ENCODE results near the gene CYP17A1.
A peak's percentile ranks its signal among the peaks of the same experiment; 100 is the strongest.

Gene CYP17A1

GRCh38 chr10:102802920-102803534, 34.2 kb downstream of the CYP17A1 start:
- peak; percentile 79 to 85 for ATAC-seq

- no peak for ATAC-seq
Measured at GRCh38 chr10:102801978-102802377, 35.2 kb downstream of the CYP17A1 start.

GRCh38 chr10:102801496-102801895, 35.7 kb downstream of the CYP17A1 start:
- ATAC-seq: no peak

GRCh38 chr10:102800611-102801335, 36.4 kb downstream of the CYP17A1 start:
- ATAC-seq: no peak

- no peak for ATAC-seq
Measured at GRCh38 chr10:102799691-102800471, 37.3 kb downstream of the CYP17A1 start.

- peak; percentile 93 to 97 for ATAC-seq
Measured at GRCh38 chr10:102796407-102797176, 40.6 kb downstream of the CYP17A1 start.

GRCh38 chr10:102795453-102796406, 41.5 kb downstream of the CYP17A1 start:
- no peak for ATAC-seq

GRCh38 chr10:102791754-102792395, 45.3 kb downstream of the CYP17A1 start:
- ATAC-seq: no peak

- ATAC-seq: no peak
Measured at GRCh38 chr10:102785818-102786217, 51.4 kb downstream of the CYP17A1 start.

- ATAC-seq: no peak
Measured at GRCh38 chr10:102783568-102783967, 53.6 kb downstream of the CYP17A1 start.

GRCh38 chr10:102782673-102783551, 54.3 kb downstream of the CYP17A1 start:
- no peak for ATAC-seq

GRCh38 chr10:102781921-102782557, 55.2 kb downstream of the CYP17A1 start:
- no peak for ATAC-seq

- no peak for ATAC-seq
Measured at GRCh38 chr10:102781090-102781920, 55.9 kb downstream of the CYP17A1 start.

All from activated CD4-positive, CD25-positive, alpha-beta regulatory T cell treated with anti-CD3 and anti-CD28 coated beads, Interleukin-2, amount 50 U/mL, for 24 hours (primary cell).